DND-41 (cell line): ENCODE measurements around the gene ST7.

Experiments used
- ATAC-seq: fragments of 200-7000 bp; cut with Tn5 transposase; 3 replicates; pipeline ENCODE4 v1.9.1; 2021; ENCODE audit warnings: low read depth; ENCODE audit not compliant: insufficient read depth
- DNase-seq: peaks from one replicate; pipeline ENCODE4 v3.0.0-alpha.2; 2020
- H2AFZ ChIP-seq: 2 replicates; pipeline ENCODE4 v1.6.0; 2012; ENCODE audit warnings: low read depth, low read length
- H3K27ac ChIP-seq: 2 replicates; pipeline ENCODE4 v1.5.1; 2012; ENCODE audit warnings: low read length, inconsistent platforms
- H3K27me3 ChIP-seq: fragments of 200-600 bp; sonication (generic); 2 replicates; pipeline ENCODE4 v1.6.0; 2012; ENCODE audit warnings: low read length, mild to moderate bottlenecking, inconsistent platforms; ENCODE audit not compliant: insufficient read depth, poor library complexity
- H3K36me3 ChIP-seq: 2 replicates; pipeline ENCODE4 v1.5.1; 2012; ENCODE audit warnings: low read length, inconsistent platforms; ENCODE audit not compliant: insufficient read depth
- H3K4me1 ChIP-seq: 2 replicates; pipeline ENCODE4 v1.5.1; 2012; ENCODE audit warnings: mild to moderate bottlenecking, low read length; ENCODE audit not compliant: insufficient read depth
- H3K4me2 ChIP-seq: 2 replicates; pipeline ENCODE4 v1.6.0; 2012; ENCODE audit warnings: mild to moderate bottlenecking, moderate library complexity, low read length, inconsistent platforms; ENCODE audit not compliant: insufficient read depth
- H3K4me3 ChIP-seq, 2 experiments: fragments of 200-600 bp in 1 of 2; shearing (Covaris generic) in 1 of 2; 2 replicates each; pipeline ENCODE4 v1.5.1; 2012 to 2016; ENCODE audit warnings: inconsistent platforms in 2 of 2, low read length in 2 of 2, mild to moderate bottlenecking in 2 of 2, low read depth in 1 of 2, moderate library complexity in 1 of 2
- H3K79me2 ChIP-seq: 2 replicates; pipeline ENCODE4 v1.6.0; 2012; ENCODE audit warnings: low read length, inconsistent platforms; ENCODE audit not compliant: insufficient read depth
- H3K9ac ChIP-seq: 2 replicates; pipeline ENCODE4 v1.6.0; 2012; ENCODE audit warnings: low read depth, mild to moderate bottlenecking, inconsistent platforms, low read length, moderate library complexity
- H3K9me3 ChIP-seq: 2 replicates; pipeline ENCODE4 v1.5.1; 2012; ENCODE audit warnings: low read length, moderate library complexity, mild to moderate bottlenecking, inconsistent platforms; ENCODE audit not compliant: insufficient read depth, severe bottlenecking
- H4K20me1 ChIP-seq: 2 replicates; pipeline ENCODE4 v1.6.0; 2012; ENCODE audit warnings: low read length; ENCODE audit not compliant: insufficient read depth
- EZH2 ChIP-seq: IDR thresholded peaks from 3 replicates; pipeline ENCODE4 v1.6.1; 2012; ENCODE audit warnings: borderline replicate concordance, low read depth, mild to moderate bottlenecking, moderate library complexity, low read length, inconsistent platforms; ENCODE audit not compliant: severe bottlenecking
- TF ChIP-seq, protein P1 (sequence below): IDR thresholded peaks from 2 replicates; pipeline ENCODE4 v1.5.1; 2012; ENCODE audit warnings: borderline replicate concordance, low read length, moderate library complexity, mild to moderate bottlenecking; ENCODE audit not compliant: poor library complexity, severe bottlenecking; ENCODE audit errors: extremely low read depth

ST7 gene

GRCh38 chr7:117146511-117146910, 193.2 kb downstream of the ST7 start:
- Histone ChIP-seq H3K27me3 (peaks cover 13% of the 10 kb centered on the region), H2AFZ (no peak overlapping the region), H3K9ac (no peak overlapping the region), H3K4me3 (no peak overlapping the region), H3K27ac (no peak overlapping the region), H3K4me1 (no peaks in the 10 kb centered on the region), H3K36me3 (no peaks in the 10 kb centered on the region), H3K4me2 (no peak overlapping the region), H4K20me1 (no peaks in the 10 kb centered on the region), H3K9me3 (no peaks in the 10 kb centered on the region), H3K79me2 (no peaks in the 10 kb centered on the region)
- no peak for ATAC-seq
- no peak for DNase-seq
- no peak for TF ChIP-seq EZH2
- TF ChIP-seq, protein P1, sequence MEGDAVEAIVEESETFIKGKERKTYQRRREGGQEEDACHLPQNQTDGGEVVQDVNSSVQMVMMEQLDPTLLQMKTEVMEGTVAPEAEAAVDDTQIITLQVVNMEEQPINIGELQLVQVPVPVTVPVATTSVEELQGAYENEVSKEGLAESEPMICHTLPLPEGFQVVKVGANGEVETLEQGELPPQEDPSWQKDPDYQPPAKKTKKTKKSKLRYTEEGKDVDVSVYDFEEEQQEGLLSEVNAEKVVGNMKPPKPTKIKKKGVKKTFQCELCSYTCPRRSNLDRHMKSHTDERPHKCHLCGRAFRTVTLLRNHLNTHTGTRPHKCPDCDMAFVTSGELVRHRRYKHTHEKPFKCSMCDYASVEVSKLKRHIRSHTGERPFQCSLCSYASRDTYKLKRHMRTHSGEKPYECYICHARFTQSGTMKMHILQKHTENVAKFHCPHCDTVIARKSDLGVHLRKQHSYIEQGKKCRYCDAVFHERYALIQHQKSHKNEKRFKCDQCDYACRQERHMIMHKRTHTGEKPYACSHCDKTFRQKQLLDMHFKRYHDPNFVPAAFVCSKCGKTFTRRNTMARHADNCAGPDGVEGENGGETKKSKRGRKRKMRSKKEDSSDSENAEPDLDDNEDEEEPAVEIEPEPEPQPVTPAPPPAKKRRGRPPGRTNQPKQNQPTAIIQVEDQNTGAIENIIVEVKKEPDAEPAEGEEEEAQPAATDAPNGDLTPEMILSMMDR, result no peak

DNA sequence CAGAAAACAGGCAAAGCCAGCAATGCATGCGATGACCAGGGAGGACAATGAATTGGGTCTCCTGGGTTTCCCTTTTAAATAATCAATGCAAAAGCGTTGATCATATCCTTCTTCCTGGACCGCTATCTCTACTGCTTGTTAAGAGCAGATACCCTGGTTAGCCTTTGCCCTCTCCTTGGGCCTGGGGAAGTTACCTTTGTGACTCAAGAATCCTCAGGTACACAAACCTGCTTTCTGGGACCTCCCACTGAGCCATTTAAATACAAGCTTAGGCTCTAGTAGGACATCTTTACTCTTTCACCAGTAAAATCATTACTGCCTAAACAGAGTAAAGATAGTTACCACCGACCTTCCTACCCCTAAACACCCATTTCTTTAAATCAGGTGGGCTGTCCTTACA, 195.7 kb downstream of the ST7 start:
- H3K9ac ChIP-seq, result no peak overlapping the region
- no peak for TF ChIP-seq EZH2
- TF ChIP-seq, protein P1, result no peak
- DNase-seq, result no peak
- H3K9me3 ChIP-seq, result no peaks in the 10 kb centered on the region
- no peak overlapping the region for H3K4me2 ChIP-seq
- no peak overlapping the region for H3K4me3 ChIP-seq
- H3K27me3 ChIP-seq, result peaks cover 24% of the 10 kb centered on the region
- H2AFZ ChIP-seq, result no peak overlapping the region
- H3K27ac ChIP-seq, result no peak overlapping the region
- no peaks in the 10 kb centered on the region for H3K36me3 ChIP-seq
- no peaks in the 10 kb centered on the region for H3K79me2 ChIP-seq
- no peak for ATAC-seq
- H4K20me1 ChIP-seq, result no peaks in the 10 kb centered on the region
- H3K4me1 ChIP-seq, result no peaks in the 10 kb centered on the region

DNA sequence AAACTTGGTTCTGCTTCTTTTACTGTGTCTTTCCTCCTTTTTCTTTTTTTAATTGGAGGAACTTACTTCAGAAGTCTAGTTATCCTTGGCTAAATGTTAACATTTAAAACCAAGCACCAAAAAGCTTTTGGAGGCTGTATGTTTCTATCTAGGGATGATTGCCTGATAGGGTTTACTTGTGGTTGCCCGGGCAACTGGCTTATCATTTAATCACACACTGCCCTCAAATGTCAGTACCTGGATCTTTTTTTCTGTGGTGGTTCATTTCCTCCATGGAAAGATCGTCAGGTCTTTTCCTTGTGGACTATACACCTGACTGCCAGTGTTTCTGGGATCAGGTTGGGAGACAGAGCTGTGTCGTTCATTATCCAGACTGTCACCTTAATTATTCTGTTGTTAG, 196.4 kb downstream of the ST7 start:
- H3K27ac ChIP-seq, result no peak overlapping the region

More for the DNA sequence above, 196.4 kb downstream of the ST7 start:
- Histone ChIP-seq H3K36me3 (no peaks in the 10 kb centered on the region), H3K9ac (no peak overlapping the region), H3K4me3 (no peak overlapping the region), H3K9me3 (no peaks in the 10 kb centered on the region), H4K20me1 (no peaks in the 10 kb centered on the region), H3K4me2 (no peak overlapping the region), H2AFZ (no peak overlapping the region), H3K27me3 (peaks cover 28% of the 10 kb centered on the region), H3K79me2 (no peaks in the 10 kb centered on the region), H3K4me1 (no peaks in the 10 kb centered on the region)
- ATAC-seq, result no peak
- DNase-seq, result no peak
- TF ChIP-seq, protein P1, result no peak
- TF ChIP-seq EZH2, result no peak
